ENCODE data around the gene DDX5. TPM values are rescaled to one million over a fixed set of nuclear protein-coding genes. Genes with fewer than 3 reads are reported as not detected.

DDX5 gene
- total and polyA plus RNA-seq, 2 of the 13 experiments (the other 11 are each of a cell fraction or from before 2014, with no cell fraction given): 503 to 684 TPM

DNA sequence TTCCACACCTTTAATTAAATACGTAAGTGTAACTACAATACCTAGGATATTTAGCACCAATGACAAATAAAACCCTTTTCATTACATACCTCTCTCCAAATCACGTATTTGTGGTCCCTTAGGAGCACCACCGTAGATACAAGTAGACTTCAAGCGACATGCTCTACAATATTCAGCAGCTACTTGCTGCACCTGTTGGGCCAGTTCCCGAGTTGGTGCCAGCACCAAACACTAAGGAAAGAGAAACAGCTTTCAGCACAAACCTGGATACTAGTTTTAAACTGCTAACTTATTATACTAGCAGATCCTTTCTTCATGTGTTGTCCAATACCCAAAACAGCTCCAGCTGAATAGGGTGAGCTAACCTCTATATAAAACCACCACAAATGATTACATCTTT lies 2.7 kb downstream of the DDX5 start:
- Histone ChIP-seq H3K27me3 (ENCODE audit: control insufficient read depth in 1 of 2, insufficient read depth in 2 of 2, low read length in 2 of 2) (peaks cover 0 to 3% of the 10 kb centered on the region in 2 experiments; a peak in 1 of 5 replicates), H3K4me2 (ENCODE audit: low read depth, low read length) (peak overlapping the region; percentile 79; the same call in 1 of the 2 replicates), H3K79me2 (ENCODE audit: insufficient read depth, low read length) (peaks cover 49% of the 10 kb centered on the region), H3K9ac (ENCODE audit: insufficient read depth, low read depth, low read length) (no peak overlapping the region), H3K36me3 (replicated peaks in 1 of 2; ENCODE audit: control insufficient read depth in 1 of 2, insufficient read depth in 2 of 2, low read length in 2 of 2) (peaks cover 26 to 56% of the 10 kb centered on the region in 2 experiments), H2AFZ (ENCODE audit: low read length) (no peak overlapping the region), H3K4me1 (ENCODE audit: insufficient read depth, low read length) (peaks cover 66% of the 10 kb centered on the region), H3K27ac (ENCODE audit: extremely low read length, insufficient read depth, low read length) (no peak overlapping the region), H4K20me1 (ENCODE audit: insufficient read depth, low read length) (peaks cover 67% of the 10 kb centered on the region), H3K4me3 (replicated peaks in 1 of 3; ENCODE audit: insufficient read depth in 1 of 3, low read depth in 2 of 3, low read length in 3 of 3) (no peak overlapping the region), H3K9me3 (ENCODE audit: low read length) (no peaks in the 10 kb centered on the region)
- DNase-seq (ENCODE audit: low spot score) (no peak), FAIRE-seq (no peak), ATAC-seq (no peak)
- WGBS (ENCODE audit: low lambda C conversion rate): 94% methylated on average over 5 of the region's 5 CpGs
- in situ Hi-C loops (cut with HindIII; ENCODE audit: extremely low pct_ligation_motif_present, low pct_unique_long_range_greater_than_20kb): loop anchor here (10.0 kb wide), 1 partner anchor 659 kb away; the partner anchor contains the start of gene SMARCD2
- BruUV-seq (replicated peaks): no TSS peak
- CTCF ChIA-PET (ENCODE audit: low intra/inter-chr PET ratio, low total read pairs): no interaction called here
- intact Hi-C loops (cut with micrococcal nuclease; ENCODE audit: unreplicated experiment): no loop called here
- TF ChIP-seq ZNF431 (CRISPR knock-in tag; IDR thresholded peaks at IDR 0.05; ENCODE audit: borderline replicate concordance, low read depth) (no peak), ETV5 (CRISPR knock-in tag; IDR thresholded peaks at IDR 0.05; ENCODE audit: borderline replicate concordance) (no peak), POLR2AphosphoS2 (IDR thresholded peaks at IDR 0.05; ENCODE audit: low read depth, low read length) (0 out of 2 replicates have a peak, but pooled peaks have one; percentile 26), CHD2 (IDR thresholded peaks at IDR 0.05; ENCODE audit: low read depth, low read length) (no peak), GABPA (IDR thresholded peaks at IDR 0.05; ENCODE audit: low read depth, low read length) (no peak), GABPA (CRISPR knock-in tag; IDR thresholded peaks at IDR 0.05; ENCODE audit: low read depth) (peak; percentile 9; the same call in 1 of the 2 replicates), EEA1 (CRISPR knock-in tag; IDR thresholded peaks at IDR 0.05; ENCODE audit: borderline replicate concordance) (no peak), SOX13 (IDR thresholded peaks at IDR 0.05) (no peak), SOX13 (CRISPR knock-in tag; conservative IDR thresholded peaks at IDR 0.05 in 1 of 2, IDR thresholded peaks at IDR 0.05 in 1 of 2) (0 out of 4 replicates have a peak, but pooled peaks of 1 of the 2 experiments have one; percentile 26), CREB1 (IDR thresholded peaks at IDR 0.05) (no peak), CREB1 (CRISPR knock-in tag; IDR thresholded peaks at IDR 0.05) (peak; percentile 30; the same call in 1 of the 2 replicates), ZBTB3 (CRISPR knock-in tag; IDR thresholded peaks at IDR 0.05; ENCODE audit: borderline replicate concordance, low read depth) (no peak)
- TF ChIP-seq, protein P1, sequence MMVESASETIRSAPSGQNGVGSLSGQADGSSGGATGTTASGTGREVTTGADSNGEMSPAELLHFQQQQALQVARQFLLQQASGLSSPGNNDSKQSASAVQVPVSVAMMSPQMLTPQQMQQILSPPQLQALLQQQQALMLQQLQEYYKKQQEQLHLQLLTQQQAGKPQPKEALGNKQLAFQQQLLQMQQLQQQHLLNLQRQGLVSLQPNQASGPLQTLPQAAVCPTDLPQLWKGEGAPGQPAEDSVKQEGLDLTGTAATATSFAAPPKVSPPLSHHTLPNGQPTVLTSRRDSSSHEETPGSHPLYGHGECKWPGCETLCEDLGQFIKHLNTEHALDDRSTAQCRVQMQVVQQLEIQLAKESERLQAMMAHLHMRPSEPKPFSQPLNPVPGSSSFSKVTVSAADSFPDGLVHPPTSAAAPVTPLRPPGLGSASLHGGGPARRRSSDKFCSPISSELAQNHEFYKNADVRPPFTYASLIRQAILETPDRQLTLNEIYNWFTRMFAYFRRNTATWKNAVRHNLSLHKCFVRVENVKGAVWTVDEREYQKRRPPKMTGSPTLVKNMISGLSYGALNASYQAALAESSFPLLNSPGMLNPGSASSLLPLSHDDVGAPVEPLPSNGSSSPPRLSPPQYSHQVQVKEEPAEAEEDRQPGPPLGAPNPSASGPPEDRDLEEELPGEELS (CRISPR knock-in tag; IDR thresholded peaks at IDR 0.05): no peak
- TF ChIP-seq, protein P2, sequence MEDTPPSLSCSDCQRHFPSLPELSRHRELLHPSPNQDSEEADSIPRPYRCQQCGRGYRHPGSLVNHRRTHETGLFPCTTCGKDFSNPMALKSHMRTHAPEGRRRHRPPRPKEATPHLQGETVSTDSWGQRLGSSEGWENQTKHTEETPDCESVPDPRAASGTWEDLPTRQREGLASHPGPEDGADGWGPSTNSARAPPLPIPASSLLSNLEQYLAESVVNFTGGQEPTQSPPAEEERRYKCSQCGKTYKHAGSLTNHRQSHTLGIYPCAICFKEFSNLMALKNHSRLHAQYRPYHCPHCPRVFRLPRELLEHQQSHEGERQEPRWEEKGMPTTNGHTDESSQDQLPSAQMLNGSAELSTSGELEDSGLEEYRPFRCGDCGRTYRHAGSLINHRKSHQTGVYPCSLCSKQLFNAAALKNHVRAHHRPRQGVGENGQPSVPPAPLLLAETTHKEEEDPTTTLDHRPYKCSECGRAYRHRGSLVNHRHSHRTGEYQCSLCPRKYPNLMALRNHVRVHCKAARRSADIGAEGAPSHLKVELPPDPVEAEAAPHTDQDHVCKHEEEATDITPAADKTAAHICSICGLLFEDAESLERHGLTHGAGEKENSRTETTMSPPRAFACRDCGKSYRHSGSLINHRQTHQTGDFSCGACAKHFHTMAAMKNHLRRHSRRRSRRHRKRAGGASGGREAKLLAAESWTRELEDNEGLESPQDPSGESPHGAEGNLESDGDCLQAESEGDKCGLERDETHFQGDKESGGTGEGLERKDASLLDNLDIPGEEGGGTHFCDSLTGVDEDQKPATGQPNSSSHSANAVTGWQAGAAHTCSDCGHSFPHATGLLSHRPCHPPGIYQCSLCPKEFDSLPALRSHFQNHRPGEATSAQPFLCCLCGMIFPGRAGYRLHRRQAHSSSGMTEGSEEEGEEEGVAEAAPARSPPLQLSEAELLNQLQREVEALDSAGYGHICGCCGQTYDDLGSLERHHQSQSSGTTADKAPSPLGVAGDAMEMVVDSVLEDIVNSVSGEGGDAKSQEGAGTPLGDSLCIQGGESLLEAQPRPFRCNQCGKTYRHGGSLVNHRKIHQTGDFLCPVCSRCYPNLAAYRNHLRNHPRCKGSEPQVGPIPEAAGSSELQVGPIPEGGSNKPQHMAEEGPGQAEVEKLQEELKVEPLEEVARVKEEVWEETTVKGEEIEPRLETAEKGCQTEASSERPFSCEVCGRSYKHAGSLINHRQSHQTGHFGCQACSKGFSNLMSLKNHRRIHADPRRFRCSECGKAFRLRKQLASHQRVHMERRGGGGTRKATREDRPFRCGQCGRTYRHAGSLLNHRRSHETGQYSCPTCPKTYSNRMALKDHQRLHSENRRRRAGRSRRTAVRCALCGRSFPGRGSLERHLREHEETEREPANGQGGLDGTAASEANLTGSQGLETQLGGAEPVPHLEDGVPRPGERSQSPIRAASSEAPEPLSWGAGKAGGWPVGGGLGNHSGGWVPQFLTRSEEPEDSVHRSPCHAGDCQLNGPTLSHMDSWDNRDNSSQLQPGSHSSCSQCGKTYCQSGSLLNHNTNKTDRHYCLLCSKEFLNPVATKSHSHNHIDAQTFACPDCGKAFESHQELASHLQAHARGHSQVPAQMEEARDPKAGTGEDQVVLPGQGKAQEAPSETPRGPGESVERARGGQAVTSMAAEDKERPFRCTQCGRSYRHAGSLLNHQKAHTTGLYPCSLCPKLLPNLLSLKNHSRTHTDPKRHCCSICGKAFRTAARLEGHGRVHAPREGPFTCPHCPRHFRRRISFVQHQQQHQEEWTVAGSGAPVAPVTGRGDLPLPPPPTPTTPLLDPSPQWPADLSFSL (CRISPR knock-in tag; IDR thresholded peaks at IDR 0.05): no peak
- POLR2A ChIA-PET: no interaction called here

Measured in HepG2 (cell line).